Stimulated activated CD4-positive, alpha-beta T cell treated with anti-CD3 and anti-CD28 coated beads, Interleukin-1b, Interleukin-23, amount 100 ng/mL, for 24 hours (primary cell): ENCODE data around the gene UNC93A.
"Not testable (repeated sequence)": the region's sequence is repeated elsewhere in the genome, so short reads cannot be mapped to it uniquely, and the experiment has no call there.

ENCODE experiments used
- DNase-seq, 4 experiments: peaks; one replicate each; pipeline ENCODE4 v3.0.0-alpha.2; 2020; ENCODE audit warnings: low read depth in 4 of 4, low spot score in 1 of 4

The UNC93A gene

GRCh38 chr6:167290786-167291622, at the start of gene UNC93A:
UNC93A (plus strand) TSS chr6:167291315; CDS start chr6:167291490, 175 bp downstream.
- DNase-seq = no peak

DNA sequence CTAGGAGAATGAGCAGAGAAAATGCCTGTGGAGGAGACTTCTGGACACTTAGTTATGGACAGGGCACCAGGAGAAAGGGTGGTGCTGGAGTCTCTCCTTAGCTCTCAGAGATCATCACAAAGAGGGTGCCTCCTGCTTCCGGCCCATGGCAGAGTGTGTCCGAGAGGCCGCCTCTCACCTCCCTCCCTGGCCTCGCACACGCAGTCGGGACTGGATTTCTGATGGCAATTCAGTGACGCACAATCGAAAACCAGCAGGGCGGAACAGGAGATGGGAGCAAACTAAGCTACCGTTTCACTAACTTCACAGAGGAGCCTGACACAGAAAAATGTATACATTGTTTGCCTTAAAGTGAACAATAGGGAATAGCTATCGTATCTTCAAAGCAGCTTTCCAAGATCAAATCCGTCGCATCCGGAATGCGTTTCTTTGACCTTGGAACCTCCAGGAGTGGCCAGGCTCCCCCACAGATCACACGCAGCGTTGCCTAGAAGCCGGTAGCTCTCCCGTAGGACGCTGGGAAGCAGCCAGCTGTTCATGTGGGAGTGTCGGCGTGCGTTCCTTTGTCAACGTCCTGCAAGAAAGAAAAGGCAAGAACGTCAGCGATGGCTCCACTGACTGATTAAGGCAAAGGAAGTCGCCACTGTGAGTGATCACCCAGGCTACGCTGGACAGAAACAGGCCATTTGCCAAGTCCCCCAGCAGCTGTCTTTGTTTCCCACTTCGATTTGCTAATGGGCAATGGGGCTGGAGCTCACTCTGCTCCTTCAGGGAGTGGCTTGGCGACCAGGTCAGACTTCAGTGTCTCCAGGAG, 49.6 kb upstream of the UNC93A start:
- not testable (repeated sequence) for DNase-seq

DNA sequence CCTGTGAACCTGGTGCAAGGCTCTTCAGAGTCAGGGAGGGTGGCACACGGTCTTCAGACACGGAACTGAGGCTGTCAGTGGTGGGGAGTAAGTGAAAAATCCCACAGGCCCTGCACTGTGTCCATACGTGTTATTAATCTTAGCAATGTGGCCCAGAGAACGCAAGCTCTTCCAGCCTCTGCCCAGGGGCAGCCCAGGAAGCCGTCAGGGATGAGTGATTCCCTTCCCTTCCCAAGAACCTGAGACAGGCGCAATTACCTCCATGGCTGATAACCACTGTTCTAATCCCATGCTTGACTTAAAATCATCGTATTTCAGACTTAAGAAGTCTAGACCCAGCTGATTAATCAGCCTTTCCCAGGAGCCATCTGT, 49.0 kb upstream of the UNC93A start:
- DNase-seq = not testable (repeated sequence)

DNA sequence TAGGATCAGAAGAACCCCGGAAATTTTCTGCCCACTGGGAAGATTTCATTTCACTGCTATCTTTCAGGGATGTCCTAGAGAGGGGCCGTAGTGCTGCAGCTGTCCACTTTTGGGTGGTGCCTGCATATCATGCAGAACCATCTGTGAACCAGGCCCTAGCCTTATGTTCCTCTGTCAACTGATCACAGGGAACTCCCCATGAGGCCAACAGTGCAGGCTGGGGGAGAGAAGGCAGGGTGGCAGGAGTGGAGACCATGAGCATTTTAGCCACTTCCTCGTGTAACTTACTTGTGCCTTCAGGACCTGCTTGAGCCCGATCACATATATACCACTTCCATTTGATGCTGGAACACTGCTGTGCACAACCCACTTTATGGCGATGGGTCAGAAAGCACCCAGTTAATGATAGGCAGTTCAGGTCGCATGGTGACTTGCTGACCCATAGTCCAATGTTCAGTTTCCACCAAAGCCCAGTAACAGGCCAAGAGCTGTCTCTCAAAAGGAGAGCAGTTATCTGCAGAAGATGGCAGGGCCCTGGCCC, 48.5 kb upstream of the UNC93A start:
- not testable (repeated sequence) for DNase-seq

DNA sequence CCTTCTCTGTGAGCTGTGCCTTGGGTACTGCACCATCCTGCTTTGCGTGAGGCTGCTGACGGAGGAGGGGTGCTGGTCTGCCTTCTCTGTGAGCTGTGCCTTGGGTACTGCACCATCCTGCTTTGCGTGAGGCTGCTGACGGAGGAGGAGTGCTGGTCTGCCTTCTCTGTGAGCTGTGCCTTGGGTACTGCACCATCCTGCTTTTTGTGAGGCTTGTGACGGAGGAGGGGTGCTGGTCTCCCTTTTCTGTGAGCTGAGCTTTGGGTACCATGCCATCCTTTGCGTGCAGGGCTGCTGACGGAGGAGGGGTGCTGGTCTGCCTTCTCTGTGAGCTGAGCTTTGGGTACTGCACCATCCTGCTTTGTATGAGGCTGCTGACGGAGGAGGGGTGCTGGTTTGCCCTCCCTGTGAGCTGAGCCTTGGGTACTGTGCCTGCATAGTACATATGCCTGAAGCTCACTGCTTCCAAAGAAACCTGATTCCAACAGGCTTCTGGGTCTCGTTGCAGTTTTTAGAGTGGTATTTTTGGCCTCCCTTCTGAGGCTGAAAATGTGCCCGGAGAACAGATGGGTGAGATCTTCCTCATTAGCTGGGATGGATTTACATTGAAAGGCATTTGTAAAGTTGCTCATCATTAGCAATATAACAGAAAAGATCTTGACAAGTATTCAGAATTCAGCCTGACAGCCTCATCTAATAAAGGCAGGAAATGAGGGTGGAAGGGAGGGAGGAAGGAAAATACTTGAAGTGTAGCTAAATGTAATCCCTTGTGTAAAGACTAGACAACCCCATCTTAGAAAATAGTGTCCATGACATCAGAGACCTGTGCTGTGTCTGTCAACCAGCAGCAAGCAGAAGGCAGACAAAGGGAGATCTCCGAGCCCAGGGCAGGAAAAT, 46.8 kb upstream of the UNC93A start:
- DNase-seq = no peak

GRCh38 chr6:167244991-167245390, 46.1 kb upstream of the UNC93A start:
- no peak for DNase-seq

DNA sequence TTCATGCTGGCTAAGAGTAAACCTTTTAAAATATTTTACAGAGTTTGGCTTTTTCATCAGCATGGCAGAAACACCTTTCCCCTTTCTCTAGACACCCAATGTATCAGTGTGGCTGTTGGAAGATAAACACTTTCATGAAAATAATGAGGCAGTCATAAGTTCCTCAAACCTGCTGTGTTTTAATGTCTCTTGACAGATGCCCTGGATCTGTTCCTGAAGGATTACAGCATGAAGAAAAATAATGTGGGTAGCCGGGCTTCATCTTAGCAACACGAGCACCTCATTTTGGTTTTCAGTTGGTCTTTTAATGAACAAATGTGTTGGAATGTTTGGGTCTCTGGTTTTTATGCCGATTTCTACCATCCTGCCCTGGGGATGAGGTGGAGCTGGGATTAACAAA, 45.5 kb upstream of the UNC93A start:
- no peak for DNase-seq

DNA sequence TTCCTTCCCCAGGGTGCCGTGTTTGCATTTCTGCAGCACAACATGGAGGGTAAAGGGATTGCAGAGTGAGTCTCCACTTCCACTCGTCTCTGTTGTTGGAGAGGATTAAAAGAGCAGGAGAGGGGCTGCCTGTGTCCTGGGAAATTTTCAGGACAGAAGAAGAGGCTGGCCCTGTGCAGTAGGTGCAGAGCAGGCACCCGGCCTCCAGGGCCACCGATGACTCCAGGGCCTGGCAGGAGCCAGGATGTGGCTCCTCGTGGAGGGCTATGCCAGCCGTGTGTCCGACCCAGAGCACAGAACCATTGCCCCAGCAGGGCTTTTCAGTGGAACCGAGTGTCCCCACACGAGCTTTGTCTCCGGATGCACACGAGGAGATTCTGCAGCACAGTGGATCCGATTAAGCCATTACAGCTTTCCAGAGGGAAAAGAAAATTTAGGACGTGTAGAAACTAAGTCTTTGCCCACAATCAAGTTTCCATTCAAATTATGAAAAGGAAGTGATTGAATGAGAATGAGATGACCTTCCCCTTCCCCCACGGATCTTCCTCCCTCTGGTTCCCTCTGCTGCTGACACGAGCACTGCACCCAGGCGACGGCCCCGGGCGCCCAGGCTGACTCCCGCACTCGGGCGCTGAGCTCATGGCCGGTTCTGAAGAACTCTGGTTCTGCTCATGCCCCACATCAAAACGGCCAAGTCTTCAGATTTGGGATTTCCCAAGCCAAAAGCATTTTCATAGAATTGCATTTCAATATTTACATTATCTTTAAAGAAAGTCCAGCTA, 43.1 kb upstream of the UNC93A start:
- DNase-seq = no peak

- DNase-seq = not testable (repeated sequence)
These were observed 42.1 kb upstream of the UNC93A start for GRCh38 chr6:167248878-167249455.

- no peak for DNase-seq
These were observed 38.8 kb upstream of the UNC93A start for GRCh38 chr6:167252271-167252670.

- no peak for DNase-seq
These were observed 35.1 kb upstream of the UNC93A start for GRCh38 chr6:167255918-167256553.

- DNase-seq = no peak
These were observed 32.5 kb upstream of the UNC93A start for GRCh38 chr6:167258646-167259045.

- DNase-seq = not testable (repeated sequence)
These were observed 24.9 kb upstream of the UNC93A start for GRCh38 chr6:167266057-167266829.

- no peak for DNase-seq
These were observed 24.1 kb upstream of the UNC93A start for GRCh38 chr6:167266830-167267555.

DNA sequence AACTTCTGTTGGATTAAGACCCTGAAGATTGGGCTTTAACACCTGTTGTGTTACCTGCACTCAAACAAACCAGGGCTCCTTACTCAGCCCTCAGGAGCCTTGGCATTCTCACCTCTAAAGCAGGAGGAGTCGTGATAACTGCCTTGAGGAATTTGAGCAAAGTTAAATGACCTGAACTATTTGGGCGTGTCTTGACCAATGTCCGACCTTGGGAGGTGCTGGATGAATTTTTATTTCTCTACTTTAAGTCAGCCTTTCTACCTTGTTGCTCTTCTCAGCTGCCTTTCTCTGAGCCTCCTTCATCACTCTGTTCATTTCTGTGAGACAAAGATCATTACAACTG, 23.6 kb upstream of the UNC93A start:
- DNase-seq = not testable (repeated sequence)

- no peak for DNase-seq
These were observed 23.2 kb upstream of the UNC93A start for GRCh38 chr6:167267921-167268401.

DNA sequence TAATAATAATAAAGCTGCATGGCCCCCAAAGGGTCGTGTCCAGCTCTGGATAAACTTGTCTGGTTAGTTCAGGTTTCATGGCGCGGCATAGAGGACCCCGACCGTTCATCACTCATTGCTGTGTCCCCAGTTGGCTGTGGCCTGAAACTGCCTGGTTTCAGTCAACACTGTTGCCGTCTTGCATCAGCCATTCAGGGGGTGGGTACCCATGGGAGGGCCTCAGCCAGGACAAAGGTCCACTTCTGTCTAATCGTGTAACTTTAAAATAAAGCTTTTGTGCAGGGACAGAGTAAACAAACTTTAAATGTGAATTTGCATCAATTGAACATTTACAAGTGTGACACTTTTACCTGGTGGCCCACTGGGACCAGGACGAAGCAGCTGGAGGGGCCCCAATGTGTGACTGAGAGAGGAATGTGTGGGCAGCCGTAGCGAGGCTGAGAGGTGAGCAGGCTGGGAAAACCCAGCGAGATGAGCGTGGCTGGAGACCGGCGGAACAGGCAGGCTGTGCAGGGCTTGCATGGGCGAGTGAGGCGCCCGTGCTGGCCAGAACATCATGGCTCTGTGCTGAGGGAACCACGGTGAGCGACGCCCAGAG, 22.3 kb upstream of the UNC93A start:
- no peak for DNase-seq
